GM21515 (cell line): ENCODE results near the gene ECEL1.
"Not testable (repeated sequence)": the region's sequence is repeated elsewhere in the genome, so short reads cannot be mapped to it uniquely, and the experiment has no call there.

ENCODE experiments used
- ATAC-seq: cut with Tn5 transposase; IDR thresholded peaks from one replicate; pipeline ENCODE4 v1.9.1; 2021; ENCODE audit not compliant: unreplicated experiment

Gene ECEL1

GRCh38 chr2:232464544-232464885 is 23.1 kb downstream of the ECEL1 start:
- no peak for ATAC-seq

- ATAC-seq, result no peak
These were observed 23.7 kb downstream of the ECEL1 start for GRCh38 chr2:232463701-232464543.

- ATAC-seq, result no peak
These were observed 27.5 kb downstream of the ECEL1 start for GRCh38 chr2:232460171-232460570.

GRCh38 chr2:232459419-232460035 is 28.1 kb downstream of the ECEL1 start:
- no peak for ATAC-seq

- ATAC-seq, result no peak
These were observed 28.8 kb downstream of the ECEL1 start for GRCh38 chr2:232458661-232459418.

- no peak for ATAC-seq
These were observed 29.5 kb downstream of the ECEL1 start for GRCh38 chr2:232458051-232458660.

- ATAC-seq, result no peak
These were observed 30.3 kb downstream of the ECEL1 start for GRCh38 chr2:232457121-232458011.

- ATAC-seq, result no peak
These were observed 31.1 kb downstream of the ECEL1 start for GRCh38 chr2:232456296-232457120.

- ATAC-seq, result no peak
These were observed 32.0 kb downstream of the ECEL1 start, which contains the start of gene ALPI for GRCh38 chr2:232455426-232456255. Gene ALPI (plus strand): TSS chr2:232456153. CDS start chr2:232456200, 47 bp downstream.

GRCh38 chr2:232454630-232455029 is 33.0 kb downstream of the ECEL1 start:
- ATAC-seq, result no peak

- ATAC-seq, result not testable (repeated sequence)
These were observed 36.0 kb downstream of the ECEL1 start for GRCh38 chr2:232451645-232452044.

- ATAC-seq, result no peak
These were observed 37.7 kb downstream of the ECEL1 start for GRCh38 chr2:232449964-232450363.

- ATAC-seq, result no peak
These were observed 39.3 kb downstream of the ECEL1 start for GRCh38 chr2:232448304-232448690.

- ATAC-seq, result no peak
These were observed 39.9 kb downstream of the ECEL1 start for GRCh38 chr2:232447638-232448303.

- no peak for ATAC-seq
These were observed 40.5 kb downstream of the ECEL1 start for GRCh38 chr2:232447091-232447620.

- ATAC-seq, result not testable (repeated sequence)
These were observed 41.3 kb downstream of the ECEL1 start for GRCh38 chr2:232446266-232446777.

- not testable (repeated sequence) for ATAC-seq
These were observed 42.3 kb downstream of the ECEL1 start for GRCh38 chr2:232445149-232445885.
